ENCODE data around the gene GPR27. TPM values are rescaled to one million over a fixed set of nuclear protein-coding genes. Genes with fewer than 3 reads are reported as not detected.

GPR27 gene
- total RNA-seq, 1 experiment from 2014 or later = not detected

DNA sequence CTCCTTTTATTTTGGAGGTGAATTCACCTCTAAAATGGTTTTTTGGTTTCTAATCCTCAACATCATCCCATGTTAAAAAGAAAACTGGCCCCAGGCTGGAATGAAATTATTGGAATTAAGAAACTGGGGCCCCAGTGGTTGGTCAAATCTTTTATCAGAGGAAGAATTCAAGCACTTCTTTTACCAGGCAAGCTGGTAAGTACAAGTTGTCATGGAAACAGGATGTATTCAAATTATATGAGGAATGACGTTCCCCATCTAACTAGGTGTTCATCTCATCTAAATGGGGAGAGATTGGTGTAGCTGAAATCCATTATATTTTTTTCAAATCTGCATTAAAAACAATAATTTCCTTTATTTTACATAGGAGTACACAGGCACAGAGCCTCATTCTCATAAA, 18.8 kb upstream of the GPR27 start:
- intact Hi-C loops (cut with micrococcal nuclease; ENCODE audit: unreplicated experiment) = no loop called here
- H3K9me3 ChIP-seq (ENCODE audit: insufficient read depth, low read depth) = no peaks in the 10 kb centered on the region
- H3K9me2 ChIP-seq (ENCODE audit: insufficient read depth) = no peaks in the 10 kb centered on the region
- no peaks in the 10 kb centered on the region for H3K79me2 ChIP-seq (ENCODE audit: low read depth)
- no peaks in the 10 kb centered on the region for H3K4me1 ChIP-seq (replicated peaks; ENCODE audit: insufficient read depth)
- H3K4me2 ChIP-seq = no peak overlapping the region
- H3K4me3 ChIP-seq = no peak overlapping the region
- DNase-seq = no peak
- no peak for TF ChIP-seq EZH2 (IDR thresholded peaks at IDR 0.05; ENCODE audit: low read depth)
- TF ChIP-seq CTCF (conservative IDR thresholded peaks at IDR 0.05) = no peak
- ChIA-PET CTCF (no interaction called here), POLR2A (ENCODE audit: unreplicated experiment) (no interaction called here)
- no peak overlapping the region for H3K27ac ChIP-seq
- 0 out of 2 replicates have a peak, but pooled peaks cover 3% of the 10 kb centered on the region for H3K27me3 ChIP-seq (ENCODE audit: insufficient read depth, low read depth)
- H3K36me3 ChIP-seq (ENCODE audit: low read depth) = no peaks in the 10 kb centered on the region
- BruUV-seq (replicated peaks) = no TSS peak
- H3F3A ChIP-seq (ENCODE audit: insufficient read depth, low read depth) = no peaks in the 10 kb centered on the region
- H4K20me1 ChIP-seq (ENCODE audit: insufficient read depth) = no peaks in the 10 kb centered on the region
- H2AFZ ChIP-seq = no peak overlapping the region

GRCh38 chr3:71742621-71743020, 11.0 kb upstream of the GPR27 start:
- DNase-seq = no peak
- Histone ChIP-seq H3K36me3 (ENCODE audit: low read depth) (no peaks in the 10 kb centered on the region), H2AFZ (no peak overlapping the region), H3F3A (ENCODE audit: insufficient read depth, low read depth) (no peaks in the 10 kb centered on the region), H3K9me2 (ENCODE audit: insufficient read depth) (no peaks in the 10 kb centered on the region), H3K27ac (no peak overlapping the region), H3K4me3 (no peak overlapping the region), H3K27me3 (ENCODE audit: insufficient read depth, low read depth) (no peaks in the 10 kb centered on the region; the same call in 1 of the 2 replicates), H3K4me1 (replicated peaks; ENCODE audit: insufficient read depth) (no peaks in the 10 kb centered on the region), H4K20me1 (ENCODE audit: insufficient read depth) (no peaks in the 10 kb centered on the region), H3K79me2 (ENCODE audit: low read depth) (no peaks in the 10 kb centered on the region), H3K4me2 (no peak overlapping the region), H3K9me3 (ENCODE audit: insufficient read depth, low read depth) (no peaks in the 10 kb centered on the region)
- no peak for TF ChIP-seq CTCF (conservative IDR thresholded peaks at IDR 0.05)
- TF ChIP-seq EZH2 (IDR thresholded peaks at IDR 0.05; ENCODE audit: low read depth) = no peak
- intact Hi-C loops (cut with micrococcal nuclease; ENCODE audit: unreplicated experiment) = no loop called here
- ChIA-PET POLR2A (ENCODE audit: unreplicated experiment) (no interaction called here), CTCF (no interaction called here)
- BruUV-seq (replicated peaks) = no TSS peak

DNA sequence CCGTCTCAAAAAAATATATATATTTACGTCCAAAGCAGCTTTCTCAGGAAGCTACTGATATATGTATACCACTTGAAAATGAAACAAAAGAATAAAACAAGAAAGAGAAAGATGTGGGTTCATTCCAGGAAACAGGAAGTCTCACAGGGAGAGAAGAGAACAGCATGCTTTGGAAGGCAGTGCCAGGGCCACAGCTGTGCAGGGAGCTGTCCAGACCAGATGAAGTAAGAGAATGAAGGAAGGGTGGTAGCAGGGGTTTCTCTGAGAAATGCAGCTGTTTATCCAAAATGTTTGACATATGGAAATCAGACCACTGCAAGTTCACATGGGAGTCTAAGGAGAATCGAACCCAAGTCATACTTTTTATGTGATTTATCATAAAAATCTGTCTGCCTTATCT, 8.9 kb upstream of the GPR27 start:
- intact Hi-C loops (cut with micrococcal nuclease; ENCODE audit: unreplicated experiment) = no loop called here
- Histone ChIP-seq H3K9me3 (ENCODE audit: insufficient read depth, low read depth) (no peaks in the 10 kb centered on the region), H3K4me1 (replicated peaks; ENCODE audit: insufficient read depth) (no peaks in the 10 kb centered on the region), H3K4me3 (no peak overlapping the region), H2AFZ (no peak overlapping the region), H3K27me3 (ENCODE audit: insufficient read depth, low read depth) (no peaks in the 10 kb centered on the region; the same call in 1 of the 2 replicates), H3K36me3 (ENCODE audit: low read depth) (no peaks in the 10 kb centered on the region), H4K20me1 (ENCODE audit: insufficient read depth) (no peaks in the 10 kb centered on the region), H3K27ac (no peak overlapping the region), H3K9me2 (ENCODE audit: insufficient read depth) (no peaks in the 10 kb centered on the region), H3F3A (ENCODE audit: insufficient read depth, low read depth) (no peaks in the 10 kb centered on the region), H3K79me2 (ENCODE audit: low read depth) (no peaks in the 10 kb centered on the region), H3K4me2 (no peak overlapping the region)
- DNase-seq = no peak
- BruUV-seq (replicated peaks) = no TSS peak
- TF ChIP-seq CTCF (conservative IDR thresholded peaks at IDR 0.05) (no peak), EZH2 (IDR thresholded peaks at IDR 0.05; ENCODE audit: low read depth) (no peak)
- ChIA-PET CTCF (no interaction called here), POLR2A (ENCODE audit: unreplicated experiment) (no interaction called here)

Measured in PC-9 (cell line).